ENCODE data around the gene CDK5. TPM values are rescaled to one million over a fixed set of nuclear protein-coding genes. Genes with fewer than 3 reads are reported as not detected.

The CDK5 gene
- total RNA-seq (10 to 100 TPM in 4 of 7 donors, 1 to 10 TPM in 3; 7.5 to 17.9 (median 11.2) TPM), polyA plus RNA-seq (10 to 100 TPM in 1 of 3 donors, 1 to 10 TPM in 2; 6.3 to 10.1 (median 9.2) TPM)
- long read RNA-seq, donor 1, transcript CDK5-204 (12 exons, 1,758 nt): major isoform, 5 of 6 reads
- long read RNA-seq, donor 1, partial matches to known transcripts: 0 of 6 reads
- long read RNA-seq, donor 1, other reads (novel, unspliced or antisense): 0 of 6 reads
- long read RNA-seq, donor 2, partial matches to known transcripts: 0 of 3 reads
- long read RNA-seq, donor 2, other reads (novel, unspliced or antisense): 0 of 3 reads

DNA sequence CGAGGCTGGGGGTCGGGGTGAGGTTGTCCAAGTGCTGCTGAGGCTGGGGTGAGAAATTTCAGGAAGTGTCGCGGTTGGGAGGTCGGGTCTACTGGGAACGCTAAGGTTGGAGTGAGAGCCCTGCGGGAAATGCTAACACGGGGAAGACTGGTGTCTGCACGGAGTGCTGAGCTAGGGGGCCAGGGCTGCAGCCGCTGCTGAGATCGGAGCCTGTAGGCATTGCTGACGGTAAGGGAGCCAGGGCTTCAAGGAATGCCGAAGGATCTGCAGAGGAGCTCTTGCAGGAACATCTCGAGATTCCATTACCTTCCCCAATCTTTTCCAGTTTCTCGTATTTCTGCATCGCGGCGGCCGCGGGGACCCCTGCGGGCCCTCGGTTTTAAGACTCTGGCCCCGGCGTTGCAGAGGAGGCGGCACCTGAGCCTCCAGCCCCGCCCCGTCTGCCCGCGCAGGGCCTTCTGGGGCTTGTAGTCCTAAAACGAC lies at the start of gene CDK5:
TSS of gene CDK5 (minus strand) at position 392 of the 483 bp plus-strand sequence. CDS start at position 343, 49 bp downstream.
- no peak for TF ChIP-seq POLR2A (IDR thresholded peaks at IDR 0.05)
- TF ChIP-seq, protein P1, sequence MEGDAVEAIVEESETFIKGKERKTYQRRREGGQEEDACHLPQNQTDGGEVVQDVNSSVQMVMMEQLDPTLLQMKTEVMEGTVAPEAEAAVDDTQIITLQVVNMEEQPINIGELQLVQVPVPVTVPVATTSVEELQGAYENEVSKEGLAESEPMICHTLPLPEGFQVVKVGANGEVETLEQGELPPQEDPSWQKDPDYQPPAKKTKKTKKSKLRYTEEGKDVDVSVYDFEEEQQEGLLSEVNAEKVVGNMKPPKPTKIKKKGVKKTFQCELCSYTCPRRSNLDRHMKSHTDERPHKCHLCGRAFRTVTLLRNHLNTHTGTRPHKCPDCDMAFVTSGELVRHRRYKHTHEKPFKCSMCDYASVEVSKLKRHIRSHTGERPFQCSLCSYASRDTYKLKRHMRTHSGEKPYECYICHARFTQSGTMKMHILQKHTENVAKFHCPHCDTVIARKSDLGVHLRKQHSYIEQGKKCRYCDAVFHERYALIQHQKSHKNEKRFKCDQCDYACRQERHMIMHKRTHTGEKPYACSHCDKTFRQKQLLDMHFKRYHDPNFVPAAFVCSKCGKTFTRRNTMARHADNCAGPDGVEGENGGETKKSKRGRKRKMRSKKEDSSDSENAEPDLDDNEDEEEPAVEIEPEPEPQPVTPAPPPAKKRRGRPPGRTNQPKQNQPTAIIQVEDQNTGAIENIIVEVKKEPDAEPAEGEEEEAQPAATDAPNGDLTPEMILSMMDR (IDR thresholded peaks at IDR 0.05 in 8 of 11, conservative IDR thresholded peaks at IDR 0.05 in 3 of 11): no peak
- no peaks in the 10 kb centered on the region for H3K9me3 ChIP-seq
- no peak for DNase-seq
- H3K36me3 ChIP-seq: peaks cover 0 to 41% (median 2%) of the 10 kb centered on the region in 6 donors
- peak within 1 kb of the TSS; percentile 67 to 99 (median 87) for H3K4me3 ChIP-seq
- WGBS, 5 donors: 0 to 1% (median 0%) methylated on average over 27 to 30 of the region's 30 CpGs
- H3K27ac ChIP-seq: peak within 1 kb of the TSS; percentile 87 to 96 (median 92)
- H3K4me1 ChIP-seq: peaks cover 15 to 75% (median 55%) of the 10 kb centered on the region in 6 donors
- intact Hi-C loops (cut with DNase I; ENCODE audit: low total_unique reads): no loop called here
- peaks cover 0 to 2% (median 0%) of the 10 kb centered on the region in 7 donors for H3K27me3 ChIP-seq (replicated peaks in 1 of 7)

DNA sequence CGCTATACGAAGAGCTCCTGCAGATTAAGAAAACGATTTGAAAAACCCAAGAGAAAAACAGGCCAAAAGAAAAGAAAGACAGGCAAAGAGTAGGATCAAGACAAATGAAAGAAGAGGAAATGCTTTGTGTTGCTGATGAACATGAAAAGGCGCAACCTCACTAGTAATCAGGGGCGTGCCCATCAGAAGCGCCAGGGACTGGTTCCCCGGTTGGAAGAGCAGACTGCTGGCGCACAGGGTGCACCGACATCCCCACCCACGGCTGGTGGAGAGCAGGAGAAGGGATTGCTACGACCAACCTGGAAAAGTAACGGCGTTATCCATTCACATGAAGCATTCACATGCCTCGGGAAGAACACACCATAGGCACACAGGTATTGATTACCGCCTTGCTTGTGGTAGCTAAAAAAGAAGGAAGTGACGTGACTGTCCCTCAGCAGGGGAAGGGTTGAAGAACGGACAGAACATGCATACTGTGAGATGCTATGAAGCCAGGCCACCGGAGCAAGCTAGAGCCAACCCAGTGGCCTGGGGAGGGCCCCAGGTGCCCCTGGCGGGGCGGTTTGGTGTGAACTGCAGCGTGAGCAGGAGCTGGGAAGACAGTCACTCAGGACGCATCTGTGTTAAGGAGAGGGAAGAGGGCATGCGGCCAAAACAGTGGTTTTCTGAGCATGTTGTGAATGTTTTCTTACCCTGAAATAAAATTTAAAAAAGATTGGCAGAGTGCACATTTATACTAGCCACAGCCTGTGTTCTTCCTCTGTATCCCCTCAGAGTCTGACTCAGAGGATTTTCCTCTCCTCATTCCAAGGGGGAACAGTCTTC lies 46.9 kb upstream of the CDK5 start:
- H3K4me1 ChIP-seq: peaks cover 0 to 11% (median 4%) of the 10 kb centered on the region in 6 donors
- no peak for TF ChIP-seq POLR2AphosphoS5 (IDR thresholded peaks at IDR 0.05)
- no peak for TF ChIP-seq POLR2A (IDR thresholded peaks at IDR 0.05)
- TF ChIP-seq, protein P1 (IDR thresholded peaks at IDR 0.05 in 8 of 11, conservative IDR thresholded peaks at IDR 0.05 in 3 of 11): no peak
- H3K27me3 ChIP-seq (replicated peaks in 1 of 7): no peaks in the 10 kb centered on the region
- H3K36me3 ChIP-seq: peaks cover 0 to 16% (median 0%) of the 10 kb centered on the region in 6 donors
- no peaks in the 10 kb centered on the region for H3K9me3 ChIP-seq
- 69 to 76% (median 71%) methylated on average over 23 of the region's 23 CpGs for WGBS, 5 donors
- intact Hi-C loops (cut with DNase I; ENCODE audit: low total_unique reads): no loop called here
- H3K27ac ChIP-seq: no peak overlapping the region
- H3K4me3 ChIP-seq: no peak overlapping the region
- DNase-seq: no peak

DNA sequence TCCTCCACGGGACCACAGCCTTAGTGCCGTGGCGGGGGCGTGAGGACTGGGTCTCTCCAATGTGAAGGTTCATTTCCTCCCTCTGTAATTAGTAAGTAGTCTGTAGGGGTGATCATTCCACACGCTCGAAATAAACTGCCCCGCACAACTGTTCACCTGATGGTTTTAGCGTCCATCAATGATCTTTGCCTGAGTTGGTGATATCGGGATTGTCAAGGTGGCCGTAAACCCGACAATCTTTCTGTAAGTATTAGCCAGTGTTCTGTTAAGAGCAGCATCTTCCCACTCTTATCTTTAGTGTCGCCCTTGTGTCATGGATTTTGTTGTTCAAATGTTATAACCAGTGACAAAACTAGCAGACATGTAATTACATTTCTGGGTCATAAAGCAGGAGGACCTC lies 46.3 kb upstream of the CDK5 start:
- Histone ChIP-seq H3K4me1 (peaks cover 0 to 12% (median 8%) of the 10 kb centered on the region in 6 donors), H3K27ac (no peak overlapping the region), H3K4me3 (no peak overlapping the region), H3K9me3 (no peaks in the 10 kb centered on the region), H3K36me3 (peaks cover 0 to 16% (median 0%) of the 10 kb centered on the region in 6 donors), H3K27me3 (replicated peaks in 1 of 7) (no peaks in the 10 kb centered on the region)
- intact Hi-C loops (cut with DNase I; ENCODE audit: low total_unique reads): no loop called here
- DNase-seq: no peak
- 82 to 90% (median 84%) methylated on average over 12 of the region's 12 CpGs for WGBS, 5 donors
- TF ChIP-seq, protein P1 (IDR thresholded peaks at IDR 0.05 in 8 of 11, conservative IDR thresholded peaks at IDR 0.05 in 3 of 11): no peak
- no peak for TF ChIP-seq POLR2A (IDR thresholded peaks at IDR 0.05)
- no peak for TF ChIP-seq POLR2AphosphoS5 (IDR thresholded peaks at IDR 0.05)

DNA sequence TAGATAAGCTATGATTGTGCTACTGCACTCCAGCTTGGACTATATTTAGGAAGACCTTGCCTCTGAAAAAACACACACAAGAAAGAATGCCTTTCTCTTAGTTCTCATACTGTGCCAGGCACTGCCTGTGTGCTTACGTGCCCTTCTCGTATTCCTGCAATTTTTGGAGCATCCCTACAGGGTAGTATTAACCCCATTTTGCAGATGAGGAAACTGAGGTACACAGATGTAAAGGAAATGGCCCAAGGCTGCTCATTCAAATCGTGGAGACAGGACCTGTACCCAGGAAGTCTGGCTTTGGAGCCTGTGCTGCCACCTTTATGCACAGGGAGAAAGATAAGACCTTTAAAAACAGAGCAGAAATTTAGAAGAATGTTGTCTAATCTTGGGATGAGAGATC lies 45.3 kb upstream of the CDK5 start:
- Histone ChIP-seq H3K9me3 (no peaks in the 10 kb centered on the region), H3K36me3 (peaks cover 0 to 16% (median 0%) of the 10 kb centered on the region in 6 donors), H3K27me3 (replicated peaks in 1 of 7) (no peaks in the 10 kb centered on the region), H3K27ac (no peak overlapping the region), H3K4me3 (no peak overlapping the region), H3K4me1 (peaks cover 0 to 12% (median 8%) of the 10 kb centered on the region in 6 donors)
- no peak for TF ChIP-seq POLR2A (IDR thresholded peaks at IDR 0.05)
- TF ChIP-seq POLR2AphosphoS5 (IDR thresholded peaks at IDR 0.05): no peak
- TF ChIP-seq, protein P1 (IDR thresholded peaks at IDR 0.05 in 8 of 11, conservative IDR thresholded peaks at IDR 0.05 in 3 of 11): no peak
- WGBS, 5 donors: 69 to 72% (median 70%) methylated on average over 3 of the region's 3 CpGs
- intact Hi-C loops (cut with DNase I; ENCODE audit: low total_unique reads): no loop called here
- no peak for DNase-seq

Data from spleen (tissue), 13 donors.